GM13976 (cell line): ENCODE measurements around the gene ZNF613.

ENCODE experiments used
- DNase-seq: peaks from one replicate; pipeline ENCODE4 v3.0.0; 2012; ENCODE audit warnings: low spot score
- in situ Hi-C: fragments of 300-500 bp; cut with MboI; formaldehyde crosslinking; loops from one replicate; pipeline ENCODE4 v1.12.0; 2022; ENCODE audit warnings: low sequenced_read_pairs, mixed read lengths, inconsistent platforms; ENCODE audit not compliant: unreplicated experiment
- TF ChIP-seq, protein P1 (sequence below): IDR thresholded peaks from 2 replicates; pipeline ENCODE4 v1.5.1; 2012; ENCODE audit warnings: borderline replicate concordance, mild to moderate bottlenecking; ENCODE audit not compliant: insufficient read depth; ENCODE audit errors: extremely low read depth, missing control alignments, control extremely low read depth

Gene ZNF613

DNA sequence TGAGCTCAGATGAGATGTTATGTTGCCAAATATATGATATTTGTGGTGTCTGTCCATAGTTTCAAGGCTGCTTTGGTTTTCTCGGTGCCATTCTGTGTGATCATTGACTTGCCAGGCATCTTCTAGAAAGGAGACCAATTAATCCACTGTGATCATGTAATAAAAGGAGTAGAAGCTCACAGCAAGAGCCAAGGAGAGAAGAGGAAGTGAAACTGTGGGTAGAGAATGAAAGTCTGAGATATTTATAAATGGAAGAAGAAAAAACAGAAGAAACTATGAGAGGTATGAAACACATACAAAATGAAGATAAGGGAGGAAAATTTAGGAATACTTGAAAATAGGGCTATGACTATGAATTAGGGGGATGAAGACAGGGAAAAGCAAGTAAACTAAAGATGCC is 11.1 kb upstream of the ZNF613 start:
- in situ Hi-C loops = no loop called here
- TF ChIP-seq, protein P1, sequence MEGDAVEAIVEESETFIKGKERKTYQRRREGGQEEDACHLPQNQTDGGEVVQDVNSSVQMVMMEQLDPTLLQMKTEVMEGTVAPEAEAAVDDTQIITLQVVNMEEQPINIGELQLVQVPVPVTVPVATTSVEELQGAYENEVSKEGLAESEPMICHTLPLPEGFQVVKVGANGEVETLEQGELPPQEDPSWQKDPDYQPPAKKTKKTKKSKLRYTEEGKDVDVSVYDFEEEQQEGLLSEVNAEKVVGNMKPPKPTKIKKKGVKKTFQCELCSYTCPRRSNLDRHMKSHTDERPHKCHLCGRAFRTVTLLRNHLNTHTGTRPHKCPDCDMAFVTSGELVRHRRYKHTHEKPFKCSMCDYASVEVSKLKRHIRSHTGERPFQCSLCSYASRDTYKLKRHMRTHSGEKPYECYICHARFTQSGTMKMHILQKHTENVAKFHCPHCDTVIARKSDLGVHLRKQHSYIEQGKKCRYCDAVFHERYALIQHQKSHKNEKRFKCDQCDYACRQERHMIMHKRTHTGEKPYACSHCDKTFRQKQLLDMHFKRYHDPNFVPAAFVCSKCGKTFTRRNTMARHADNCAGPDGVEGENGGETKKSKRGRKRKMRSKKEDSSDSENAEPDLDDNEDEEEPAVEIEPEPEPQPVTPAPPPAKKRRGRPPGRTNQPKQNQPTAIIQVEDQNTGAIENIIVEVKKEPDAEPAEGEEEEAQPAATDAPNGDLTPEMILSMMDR = no peak

DNA sequence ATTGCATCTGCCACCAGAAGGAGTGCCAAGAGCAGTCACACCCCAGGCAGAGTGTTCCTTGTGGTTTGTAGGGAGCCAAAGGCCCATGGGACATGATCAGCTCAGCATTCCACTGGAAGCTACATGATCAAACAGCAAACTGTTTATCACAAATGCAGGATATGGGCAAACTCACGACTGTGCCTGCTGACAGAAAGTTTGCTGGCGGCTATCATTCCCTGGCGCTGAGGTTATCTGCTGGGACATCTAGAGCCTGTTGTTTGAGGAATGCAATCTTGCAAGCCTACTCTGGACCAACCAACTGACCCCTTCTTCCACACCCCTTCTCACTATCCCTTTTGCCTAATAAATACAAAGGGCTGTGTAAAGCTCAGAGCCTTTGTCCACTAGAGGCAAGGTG is 7.7 kb upstream of the ZNF613 start:
- TF ChIP-seq, protein P1 = no peak
- in situ Hi-C loops = no loop called here
- no peak for DNase-seq

More for the DNA sequence above, 11.1 kb upstream of the ZNF613 start:
- no peak for DNase-seq

DNA sequence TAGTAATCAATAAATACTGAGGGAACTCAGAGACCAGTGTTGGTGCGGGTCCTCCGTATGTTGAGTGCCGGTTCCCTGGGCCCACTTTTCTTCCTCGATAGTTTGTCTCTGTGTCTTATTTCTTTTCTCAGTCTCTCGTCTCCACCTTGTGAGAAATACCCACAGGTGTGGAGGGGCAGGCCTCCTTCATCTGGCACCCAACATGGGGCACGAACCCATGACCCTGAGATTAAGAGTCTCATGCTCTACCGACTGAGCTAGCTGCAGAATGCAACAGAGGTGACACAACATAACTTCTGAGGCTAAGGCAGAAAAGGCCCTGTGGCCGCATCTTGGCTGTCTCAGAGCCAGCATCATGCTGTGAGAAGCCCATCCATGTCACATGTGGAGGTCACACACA is 5.3 kb upstream of the ZNF613 start:
- in situ Hi-C loops = no loop called here

DNA sequence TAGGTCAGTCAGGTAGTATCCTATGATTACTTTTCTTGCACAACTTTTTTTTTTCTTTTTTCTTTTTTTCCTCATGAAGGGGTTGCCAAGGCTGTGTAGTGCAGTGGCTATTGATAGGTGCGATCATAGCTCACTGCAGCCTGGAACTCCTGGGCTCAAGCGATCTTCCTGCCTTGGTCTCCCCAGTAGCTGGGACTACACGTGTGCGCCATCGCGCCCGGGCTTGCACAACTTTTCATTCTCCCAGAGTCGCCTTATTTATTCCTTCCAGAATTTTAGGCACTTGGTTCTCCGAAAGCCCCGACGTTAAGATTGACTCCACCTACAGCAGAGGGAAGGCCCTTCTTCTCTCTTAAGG is 867 bp upstream of the ZNF613 start:
- in situ Hi-C loops = no loop called here
- no peak for DNase-seq
- TF ChIP-seq, protein P1 = no peak

More for the DNA sequence above, 5.3 kb upstream of the ZNF613 start:
- TF ChIP-seq, protein P1 = no peak
- DNase-seq = no peak

DNA sequence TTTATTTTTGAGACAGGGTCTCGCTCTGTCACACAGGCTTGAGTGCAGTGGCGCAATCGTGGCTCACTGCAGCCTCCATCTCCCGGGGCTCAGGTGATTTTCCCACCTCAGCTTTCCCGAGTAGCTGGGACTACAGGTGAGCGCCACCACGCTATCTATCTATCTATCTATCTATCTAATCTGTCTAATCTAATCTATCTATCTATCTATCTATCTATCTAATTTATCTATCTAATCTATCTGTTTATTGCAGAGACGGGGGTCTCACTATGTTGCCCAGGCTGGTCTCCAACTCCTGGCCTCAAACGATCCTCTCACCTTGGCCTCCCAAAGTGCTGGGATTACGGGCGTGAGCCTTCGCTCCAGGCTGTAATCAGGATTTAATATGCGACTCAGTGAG is 587 bp downstream of the ZNF613 start:
- in situ Hi-C loops = no loop called here
- no peak for DNase-seq
- TF ChIP-seq, protein P1 = no peak

DNA sequence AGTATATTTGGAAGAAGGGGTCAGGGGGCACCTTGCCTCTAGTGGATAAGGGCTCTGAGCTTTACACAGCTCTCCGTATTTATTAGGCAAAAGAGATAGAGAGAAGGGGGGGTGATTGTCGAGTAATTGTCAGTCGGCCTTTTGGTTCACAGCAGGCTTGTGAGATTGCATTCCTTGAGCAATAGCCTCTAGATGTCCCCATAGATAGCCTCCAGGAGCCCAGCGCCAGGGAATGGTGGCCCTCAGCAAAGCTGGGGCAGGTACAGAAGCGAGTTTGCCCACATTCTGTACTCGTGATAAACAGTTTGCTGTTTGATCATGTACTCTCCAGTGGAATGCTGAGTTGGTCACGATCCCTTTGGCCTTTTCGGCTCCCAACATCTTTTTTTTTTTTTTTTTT is 4.6 kb downstream of the ZNF613 start:
- DNase-seq = no peak
- in situ Hi-C loops = no loop called here
- TF ChIP-seq, protein P1 = no peak

DNA sequence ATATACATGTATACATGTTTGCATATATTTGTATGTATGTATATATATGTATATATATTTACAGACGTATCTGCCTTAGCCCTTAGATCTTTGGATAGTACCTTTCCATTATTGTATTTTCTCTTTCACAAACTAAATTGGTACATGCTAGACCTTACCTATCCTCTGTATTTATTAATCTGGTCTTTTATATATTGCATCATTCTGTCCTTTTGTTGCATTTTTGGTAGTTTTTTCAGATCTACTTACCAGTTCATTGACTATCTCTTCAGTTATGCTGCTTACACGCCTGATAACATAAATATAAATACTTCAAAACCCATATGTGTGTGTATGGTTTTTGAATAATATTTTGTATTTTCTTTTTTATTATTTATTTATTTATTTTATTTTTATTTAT is 11.7 kb downstream of the ZNF613 start:
- in situ Hi-C loops = no loop called here
- TF ChIP-seq, protein P1 = no peak
- DNase-seq = no peak
